Kidney epithelial cell (primary cell): ENCODE measurements around the gene CORT. TPM values are rescaled to one million over a fixed set of nuclear protein-coding genes. Genes with fewer than 3 reads are reported as not detected.

ENCODE experiments used
- DNase-seq: peaks from one replicate; pipeline ENCODE4 v3.0.0-alpha.2; 2010; ENCODE audit warnings: low read depth
- H3K27me3 ChIP-seq: 2 replicates; pipeline ENCODE4 v1.6.0; 2011; ENCODE audit warnings: low read length; ENCODE audit not compliant: control insufficient read depth, insufficient read depth
- H3K36me3 ChIP-seq: 2 replicates; pipeline ENCODE4 v1.5.1; 2011; ENCODE audit warnings: low read length; ENCODE audit not compliant: control insufficient read depth, insufficient read depth
- H3K4me3 ChIP-seq: 2 replicates; pipeline ENCODE4 v1.5.1; 2011; ENCODE audit warnings: low read depth, mild to moderate bottlenecking, control low read depth, low read length
- total RNA-seq: library from RNA; depleted of rRNA; stranded (reverse); fragments of >200 nt; gene quantifications from 2 replicates; pipeline ENCODE4 v1.2.3, GENCODE V29; 2015
- TF ChIP-seq, protein P1 (sequence below): IDR thresholded peaks from 2 replicates; pipeline ENCODE4 v1.5.1; 2011; ENCODE audit warnings: mild to moderate bottlenecking, moderate library complexity, low read length, control low read depth, inconsistent platforms; ENCODE audit not compliant: insufficient read depth, poor library complexity, severe bottlenecking

CORT gene
- total RNA-seq, 1 donor from 2014 or later = not detected

DNA sequence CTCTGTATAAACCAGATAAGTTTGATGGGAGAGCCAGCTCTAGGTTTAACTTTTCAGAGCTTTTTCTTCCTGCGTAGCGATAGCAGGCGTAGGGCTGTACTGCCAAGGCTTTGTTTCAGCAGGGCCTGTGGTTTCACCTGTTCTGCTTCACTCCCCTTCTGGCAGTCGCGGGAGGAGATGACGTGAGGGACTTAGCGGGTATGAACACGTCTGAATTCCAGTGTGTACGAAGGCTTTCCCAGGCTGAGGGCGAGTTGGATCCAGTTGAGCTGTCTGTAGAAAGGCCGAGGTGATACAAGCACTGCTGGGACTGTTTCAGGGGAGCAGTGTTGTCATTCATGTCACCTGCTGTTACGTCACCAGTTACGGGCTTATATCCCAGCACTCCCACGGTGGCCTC lies 46.1 kb downstream of the CORT start:
- TF ChIP-seq, protein P1, sequence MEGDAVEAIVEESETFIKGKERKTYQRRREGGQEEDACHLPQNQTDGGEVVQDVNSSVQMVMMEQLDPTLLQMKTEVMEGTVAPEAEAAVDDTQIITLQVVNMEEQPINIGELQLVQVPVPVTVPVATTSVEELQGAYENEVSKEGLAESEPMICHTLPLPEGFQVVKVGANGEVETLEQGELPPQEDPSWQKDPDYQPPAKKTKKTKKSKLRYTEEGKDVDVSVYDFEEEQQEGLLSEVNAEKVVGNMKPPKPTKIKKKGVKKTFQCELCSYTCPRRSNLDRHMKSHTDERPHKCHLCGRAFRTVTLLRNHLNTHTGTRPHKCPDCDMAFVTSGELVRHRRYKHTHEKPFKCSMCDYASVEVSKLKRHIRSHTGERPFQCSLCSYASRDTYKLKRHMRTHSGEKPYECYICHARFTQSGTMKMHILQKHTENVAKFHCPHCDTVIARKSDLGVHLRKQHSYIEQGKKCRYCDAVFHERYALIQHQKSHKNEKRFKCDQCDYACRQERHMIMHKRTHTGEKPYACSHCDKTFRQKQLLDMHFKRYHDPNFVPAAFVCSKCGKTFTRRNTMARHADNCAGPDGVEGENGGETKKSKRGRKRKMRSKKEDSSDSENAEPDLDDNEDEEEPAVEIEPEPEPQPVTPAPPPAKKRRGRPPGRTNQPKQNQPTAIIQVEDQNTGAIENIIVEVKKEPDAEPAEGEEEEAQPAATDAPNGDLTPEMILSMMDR = no peak
- peak; percentile 96 for DNase-seq

DNA sequence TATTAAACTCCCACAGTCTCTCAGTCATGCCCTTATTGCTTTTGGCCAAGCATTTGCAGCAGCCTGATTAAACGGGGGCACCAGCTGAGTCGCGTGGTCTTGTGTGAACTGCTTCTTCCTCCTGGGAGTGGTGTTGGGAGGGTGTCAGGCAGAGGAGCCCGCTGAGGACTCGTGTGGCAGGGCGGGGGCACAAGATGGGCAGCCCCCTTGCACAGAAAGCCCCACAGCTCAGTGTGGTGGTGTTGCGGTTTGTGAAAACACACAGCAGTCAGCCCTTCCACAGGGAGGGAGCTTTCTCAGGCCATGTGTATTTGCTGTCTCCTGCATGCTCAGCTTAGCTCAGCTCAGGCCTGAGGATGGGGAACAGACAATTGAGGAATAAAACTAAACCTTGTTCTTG lies 47.3 kb downstream of the CORT start:
- TF ChIP-seq, protein P1 = no peak
- no peaks in the 10 kb centered on the region for H3K27me3 ChIP-seq
- no peaks in the 10 kb centered on the region for H3K36me3 ChIP-seq
- H3K4me3 ChIP-seq = no peak overlapping the region
- DNase-seq = no peak

More for the DNA sequence above, 46.1 kb downstream of the CORT start:
- no peak overlapping the region for H3K4me3 ChIP-seq
- H3K27me3 ChIP-seq = no peaks in the 10 kb centered on the region
- H3K36me3 ChIP-seq = no peaks in the 10 kb centered on the region

DNA sequence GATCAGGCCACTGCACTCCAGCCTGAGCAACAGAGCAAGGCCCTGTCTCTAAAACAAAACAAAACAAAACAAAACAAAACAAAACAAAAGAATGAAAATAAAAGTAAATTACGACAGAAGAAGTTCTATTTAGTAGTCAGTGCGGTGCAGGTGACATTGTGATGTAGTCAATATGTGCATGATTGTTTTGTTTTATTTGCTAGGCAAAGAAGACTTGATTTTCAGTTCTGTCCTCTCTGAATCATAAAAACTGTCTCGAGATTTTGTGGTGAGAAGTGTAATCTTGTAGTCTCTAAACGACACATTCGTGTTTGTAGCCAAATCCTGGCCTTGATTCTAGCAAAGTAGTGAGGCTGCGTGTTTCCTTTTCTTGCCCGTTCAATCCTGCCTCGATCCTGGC lies 48.4 kb downstream of the CORT start:
- no peaks in the 10 kb centered on the region for H3K27me3 ChIP-seq
- no peaks in the 10 kb centered on the region for H3K36me3 ChIP-seq
- TF ChIP-seq, protein P1 = no peak
- no peak overlapping the region for H3K4me3 ChIP-seq
- no peak for DNase-seq

Other genes starting within 250 kb of the CORT start
- 33.5 and 33.9 TPM in 2 replicates for gene KIF1B, start 239.5 kb upstream of the CORT start, total RNA-seq
- 208 and 239 TPM in 2 replicates for gene PGD, start 51.0 kb upstream of the CORT start, total RNA-seq
- 6.6 and 8.5 TPM in 2 replicates for gene CENPS, start 19.6 kb upstream of the CORT start, total RNA-seq
- 67.0 and 68.4 TPM in 2 replicates for gene DFFA, start 22.5 kb downstream of the CORT start, total RNA-seq
- 24.9 and 27.4 TPM in 2 replicates for gene PEX14, start 24.9 kb downstream of the CORT start, total RNA-seq